GM12873 (cell line): ENCODE results near the gene MROH7.

Experiments
- TF ChIP-seq, protein P1 (sequence below): IDR thresholded peaks from 2 replicates; pipeline ENCODE4 v1.5.1; 2012; ENCODE audit warnings: low read depth, mild to moderate bottlenecking, moderate library complexity, low read length, control low read depth; ENCODE audit not compliant: insufficient read depth; ENCODE audit errors: missing control alignments

MROH7 gene

DNA sequence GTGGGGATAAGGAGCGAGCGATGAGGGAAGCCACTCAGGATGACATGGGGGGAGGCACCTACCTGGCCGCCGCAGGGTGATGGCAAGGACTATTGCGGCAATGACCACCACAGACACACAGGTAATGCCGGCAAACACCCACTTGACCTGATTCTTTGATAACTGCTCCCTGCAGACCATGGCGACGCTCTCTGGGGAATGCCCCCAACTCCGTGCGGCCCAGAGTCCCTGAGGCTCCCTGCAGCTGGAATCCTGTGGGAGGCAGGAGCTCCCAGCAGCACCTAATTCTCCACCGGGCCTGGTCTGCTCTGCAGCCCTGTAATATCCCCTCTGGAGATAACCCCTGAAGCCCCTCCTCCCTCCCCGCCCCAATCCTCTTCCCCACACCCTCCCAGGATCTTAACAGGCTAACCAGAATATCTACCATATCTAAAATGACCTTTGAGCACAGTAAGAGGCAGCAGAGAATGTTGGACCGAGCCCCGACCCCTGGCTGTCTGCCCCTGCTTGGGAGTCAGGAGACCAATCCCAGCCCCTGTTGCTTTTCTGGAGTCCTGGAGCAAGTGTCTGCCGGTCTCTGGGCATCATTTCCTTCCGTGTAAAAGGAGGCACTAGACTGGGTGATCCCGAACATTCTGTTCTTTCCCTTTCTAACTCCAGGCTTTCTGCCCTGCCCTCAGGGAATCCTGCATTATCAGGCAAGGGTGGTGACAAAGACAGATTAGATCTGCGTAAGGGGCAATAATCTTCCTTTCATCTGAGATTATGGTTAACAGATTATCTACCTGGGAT lies 18.2 kb upstream of the MROH7 start, which contains the start of gene FAM151A:
TSS of gene FAM151A (minus strand) at position 310 of the 792 bp plus-strand sequence. CDS start at position 180, 130 bp downstream.
- TF ChIP-seq, protein P1, sequence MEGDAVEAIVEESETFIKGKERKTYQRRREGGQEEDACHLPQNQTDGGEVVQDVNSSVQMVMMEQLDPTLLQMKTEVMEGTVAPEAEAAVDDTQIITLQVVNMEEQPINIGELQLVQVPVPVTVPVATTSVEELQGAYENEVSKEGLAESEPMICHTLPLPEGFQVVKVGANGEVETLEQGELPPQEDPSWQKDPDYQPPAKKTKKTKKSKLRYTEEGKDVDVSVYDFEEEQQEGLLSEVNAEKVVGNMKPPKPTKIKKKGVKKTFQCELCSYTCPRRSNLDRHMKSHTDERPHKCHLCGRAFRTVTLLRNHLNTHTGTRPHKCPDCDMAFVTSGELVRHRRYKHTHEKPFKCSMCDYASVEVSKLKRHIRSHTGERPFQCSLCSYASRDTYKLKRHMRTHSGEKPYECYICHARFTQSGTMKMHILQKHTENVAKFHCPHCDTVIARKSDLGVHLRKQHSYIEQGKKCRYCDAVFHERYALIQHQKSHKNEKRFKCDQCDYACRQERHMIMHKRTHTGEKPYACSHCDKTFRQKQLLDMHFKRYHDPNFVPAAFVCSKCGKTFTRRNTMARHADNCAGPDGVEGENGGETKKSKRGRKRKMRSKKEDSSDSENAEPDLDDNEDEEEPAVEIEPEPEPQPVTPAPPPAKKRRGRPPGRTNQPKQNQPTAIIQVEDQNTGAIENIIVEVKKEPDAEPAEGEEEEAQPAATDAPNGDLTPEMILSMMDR: no peak

DNA sequence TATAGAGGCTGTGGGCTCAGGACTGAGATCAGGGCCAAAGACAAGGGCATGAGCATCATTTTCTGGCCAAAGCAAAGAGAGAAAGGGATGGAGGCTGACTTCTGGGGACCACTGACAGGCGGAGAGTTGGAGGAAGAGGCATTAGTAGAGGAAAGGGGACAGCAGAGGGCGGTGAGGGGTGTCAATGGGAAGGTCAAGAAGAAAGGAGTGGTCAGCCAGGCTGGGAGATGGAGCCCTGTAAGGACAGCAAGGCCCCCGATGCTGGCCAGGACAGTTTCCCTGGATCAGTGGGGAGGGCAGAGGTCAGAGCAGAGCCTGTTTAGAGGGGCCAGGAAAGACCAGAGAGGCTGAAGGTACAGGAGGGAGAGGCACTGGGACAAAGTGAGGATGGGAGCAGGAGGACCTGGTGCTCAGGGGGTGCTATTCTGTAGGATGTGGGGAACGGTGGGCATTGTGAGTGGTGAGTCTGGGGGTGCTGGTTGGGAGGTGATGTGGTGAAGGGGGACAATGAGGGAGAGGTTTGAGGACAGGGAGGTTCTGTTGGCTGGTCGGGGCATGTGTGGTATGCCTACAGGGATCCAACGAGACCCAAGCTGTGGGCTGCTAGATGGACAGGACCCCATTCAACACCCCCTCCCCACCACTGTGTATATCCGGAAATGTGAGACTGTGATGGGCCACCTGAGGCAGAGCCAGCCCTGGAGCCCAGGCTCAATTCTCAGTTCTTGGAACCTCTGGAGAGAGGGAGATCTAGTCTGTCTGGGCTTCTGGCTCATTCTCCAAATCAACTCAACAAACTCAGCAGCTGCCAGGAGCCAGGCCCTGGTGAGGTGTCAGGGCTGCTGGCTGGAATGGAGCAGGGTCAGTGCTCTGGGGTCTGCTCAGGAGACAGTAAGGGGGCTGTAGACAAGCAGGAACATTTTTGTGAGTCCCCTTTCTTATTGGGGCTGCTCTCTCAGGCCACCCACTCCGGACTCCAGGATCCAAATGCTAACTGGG lies 16.8 kb upstream of the MROH7 start:
- TF ChIP-seq, protein P1: no peak

- TF ChIP-seq, protein P1: no peak
Observed at GRCh38 chr1:54627196-54627595, 14.4 kb upstream of the MROH7 start.

- TF ChIP-seq, protein P1: no peak
Observed at GRCh38 chr1:54640361-54640760, 1.2 kb upstream of the MROH7 start.

DNA sequence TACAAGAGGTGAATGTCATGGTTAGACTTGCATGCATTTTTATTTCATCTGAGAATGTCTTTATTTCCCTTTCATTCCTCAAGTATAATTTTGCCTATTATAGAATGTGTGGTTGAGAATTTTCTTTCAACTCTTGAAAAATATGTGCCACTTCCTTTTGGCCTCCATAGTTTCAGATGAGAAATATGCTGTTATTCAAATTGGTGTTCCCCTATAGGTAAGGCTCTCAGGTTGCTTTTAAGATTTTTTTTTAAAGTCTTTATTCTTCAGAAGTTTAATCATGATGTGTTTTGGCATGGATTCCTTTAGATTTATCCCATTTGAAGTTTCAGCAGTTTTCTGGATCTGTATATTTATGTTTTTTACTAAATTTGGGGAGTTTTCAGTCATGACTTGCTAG lies 2.1 kb downstream of the MROH7 start:
- TF ChIP-seq, protein P1: no peak

- TF ChIP-seq, protein P1: no peak
Observed at GRCh38 chr1:54645806-54646676, 4.5 kb downstream of the MROH7 start.
